Measurements from ENCODE around the gene CEPT1. TPM values are rescaled to one million over a fixed set of nuclear protein-coding genes. Genes with fewer than 3 reads are reported as not detected.

The CEPT1 gene
- total RNA-seq, 4 donors from 2014 or later, result 23.1 to 30.4 (median 28.4) TPM

- no peak overlapping the region for H3K27ac ChIP-seq
- no peak for ATAC-seq
- no peak overlapping the region for H3K4me3 ChIP-seq
- H3K9me3 ChIP-seq, result no peaks in the 10 kb centered on the region
- H3K27me3 ChIP-seq, result no peaks in the 10 kb centered on the region
- TF ChIP-seq POLR2AphosphoS5 (IDR thresholded peaks at IDR 0.05) (no peak), CTCF (IDR thresholded peaks at IDR 0.05) (no peak), POLR2A (IDR thresholded peaks at IDR 0.05) (no peak), EP300 (IDR thresholded peaks at IDR 0.05) (no peak)
- H3K4me1 ChIP-seq, result peaks cover 0 to 28% (median 0%) of the 10 kb centered on the region in 3 donors
- no peaks in the 10 kb centered on the region for H3K36me3 ChIP-seq
Observed at GRCh38 chr1:111225091-111225490, 85.1 kb downstream of the CEPT1 start.

GRCh38 chr1:111225717-111226400 lies 85.8 kb downstream of the CEPT1 start:
- Histone ChIP-seq H3K36me3 (no peaks in the 10 kb centered on the region), H3K9me3 (no peaks in the 10 kb centered on the region), H3K4me1 (peaks cover 0 to 28% (median 0%) of the 10 kb centered on the region in 3 donors), H3K27me3 (no peaks in the 10 kb centered on the region), H3K4me3 (no peak overlapping the region), H3K27ac (no peak overlapping the region)
- no peak for ATAC-seq
- no peak for TF ChIP-seq CTCF (IDR thresholded peaks at IDR 0.05)
- no peak for TF ChIP-seq POLR2A (IDR thresholded peaks at IDR 0.05)
- WGBS, 2 donors (ENCODE audit: low coverage in 1 of 2), result 47 to 65% methylated on average over 5 of the region's 6 CpGs

GRCh38 chr1:111227434-111227833 lies 87.4 kb downstream of the CEPT1 start, which contains the start of gene CHI3L2:
CHI3L2 (plus strand) TSS chr1:111227713; CDS start chr1:111227730, 17 bp downstream.
- H3K4me3 ChIP-seq, result no peak within 1 kb of the TSS
- H3K4me1 ChIP-seq, result peaks cover 0 to 24% (median 0%) of the 10 kb centered on the region in 3 donors
- TF ChIP-seq EP300 (IDR thresholded peaks at IDR 0.05) (no peak), POLR2AphosphoS5 (IDR thresholded peaks at IDR 0.05) (no peak), CTCF (IDR thresholded peaks at IDR 0.05) (no peak), POLR2A (IDR thresholded peaks at IDR 0.05) (no peak)
- no peaks in the 10 kb centered on the region for H3K9me3 ChIP-seq
- H3K27ac ChIP-seq, result peak within 1 kb of the TSS in 3 of 4 donors; percentile 29 to 46 (median 36)
- peak; percentile 48 for ATAC-seq
- WGBS, 2 donors (ENCODE audit: low coverage in 1 of 2), result 70 to 80% methylated on average over 2 to 3 of the region's 3 CpGs
- no peaks in the 10 kb centered on the region for H3K27me3 ChIP-seq
- H3K36me3 ChIP-seq, result no peaks in the 10 kb centered on the region

GRCh38 chr1:111227851-111228747 lies 88.1 kb downstream of the CEPT1 start:
- H3K27ac ChIP-seq, result peak overlapping the region in 3 of 4 donors; percentile 29 to 46 (median 36)
- TF ChIP-seq POLR2A (IDR thresholded peaks at IDR 0.05) (no peak), EP300 (IDR thresholded peaks at IDR 0.05) (no peak), POLR2AphosphoS5 (IDR thresholded peaks at IDR 0.05) (no peak), CTCF (IDR thresholded peaks at IDR 0.05) (no peak)
- H3K9me3 ChIP-seq, result no peaks in the 10 kb centered on the region
- peak; percentile 82 for ATAC-seq
- H3K4me3 ChIP-seq, result no peak overlapping the region
- 61 to 69% methylated on average over 4 to 6 of the region's 6 CpGs for WGBS, 2 donors (ENCODE audit: low coverage in 1 of 2)
- peaks cover 0 to 17% (median 0%) of the 10 kb centered on the region in 3 donors for H3K4me1 ChIP-seq
- H3K36me3 ChIP-seq, result no peaks in the 10 kb centered on the region
- no peaks in the 10 kb centered on the region for H3K27me3 ChIP-seq

All from gastroesophageal sphincter (tissue), 4 donors.